ENCODE results near the gene FRMD6. TPM values are rescaled to one million over a fixed set of nuclear protein-coding genes. Genes with fewer than 3 reads are reported as not detected.
"Not testable (repeated sequence)": the region's sequence is repeated elsewhere in the genome, so short reads cannot be mapped to it uniquely, and the experiment has no call there.

The FRMD6 gene
- total RNA-seq, 1 donor from 2014 or later: 8.9 TPM

DNA sequence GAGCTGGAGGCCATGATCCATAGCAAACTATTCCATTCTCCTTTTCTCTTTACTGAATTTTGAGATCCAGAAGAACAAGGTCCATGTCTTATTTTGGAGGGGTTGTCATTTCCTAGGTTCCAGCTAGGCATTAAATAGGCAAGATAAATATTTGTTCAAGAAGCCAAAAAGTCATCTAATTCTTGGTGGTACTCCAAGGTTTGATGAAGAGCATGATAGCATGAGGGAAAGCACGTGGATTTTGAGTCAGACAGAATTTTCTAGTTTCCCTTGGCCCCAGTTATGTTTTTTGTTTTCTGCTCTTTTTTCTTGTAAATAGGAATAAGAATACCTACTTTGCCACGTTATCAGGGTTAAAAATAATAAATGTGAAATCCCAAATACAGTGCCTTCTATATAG lies 25.5 kb upstream of the FRMD6 start:
- ATAC-seq (no peak), DNase-seq (ENCODE audit: missing footprints) (no peak)
- intact Hi-C loops (cut with DNase I): no loop called here

- intact Hi-C loops (cut with DNase I): no loop called here
- no peak for DNase-seq (ENCODE audit: missing footprints)
- ATAC-seq: no peak
Observed at GRCh38 chr14:51626788-51627187, 24.9 kb upstream of the FRMD6 start.

- ATAC-seq: no peak
- intact Hi-C loops (cut with DNase I): no loop called here
- DNase-seq (ENCODE audit: missing footprints): no peak
Observed at GRCh38 chr14:51627313-51627712, 24.4 kb upstream of the FRMD6 start.

DNA sequence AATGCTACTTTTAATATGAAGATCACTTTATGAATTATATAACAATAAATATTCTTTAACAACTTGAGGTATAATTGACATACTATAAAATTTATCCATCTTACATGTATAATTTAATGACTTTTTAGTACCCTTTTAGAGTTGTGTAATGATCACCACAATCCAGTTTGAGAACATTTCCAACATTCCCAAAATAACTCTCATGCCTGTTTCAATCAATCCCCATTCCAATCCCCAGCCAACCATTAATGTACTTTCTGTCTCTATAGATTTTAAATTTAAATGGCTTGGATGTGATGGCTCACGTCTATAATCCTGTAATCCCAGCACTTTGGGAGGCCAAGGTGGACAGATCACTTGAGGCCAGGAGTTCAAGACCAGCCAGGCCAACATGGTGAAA lies 23.5 kb upstream of the FRMD6 start:
- intact Hi-C loops (cut with DNase I): no loop called here
- ATAC-seq: no peak
- no peak for DNase-seq (ENCODE audit: missing footprints)

GRCh38 chr14:51630987-51631386 lies 20.7 kb upstream of the FRMD6 start:
- DNase-seq (ENCODE audit: missing footprints): no peak
- no peak for ATAC-seq
- intact Hi-C loops (cut with DNase I): no loop called here

GRCh38 chr14:51633298-51633697 lies 18.4 kb upstream of the FRMD6 start:
- not testable (repeated sequence) for ATAC-seq

GRCh38 chr14:51636109-51636508 lies 15.6 kb upstream of the FRMD6 start:
- ATAC-seq (no peak), DNase-seq (ENCODE audit: missing footprints) (no peak)
- intact Hi-C loops (cut with DNase I): no loop called here

More at GRCh38 chr14:51633298-51633697, 18.4 kb upstream of the FRMD6 start:
- intact Hi-C loops (cut with DNase I); DNase-seq (ENCODE audit: missing footprints): not testable (repeated sequence)

DNA sequence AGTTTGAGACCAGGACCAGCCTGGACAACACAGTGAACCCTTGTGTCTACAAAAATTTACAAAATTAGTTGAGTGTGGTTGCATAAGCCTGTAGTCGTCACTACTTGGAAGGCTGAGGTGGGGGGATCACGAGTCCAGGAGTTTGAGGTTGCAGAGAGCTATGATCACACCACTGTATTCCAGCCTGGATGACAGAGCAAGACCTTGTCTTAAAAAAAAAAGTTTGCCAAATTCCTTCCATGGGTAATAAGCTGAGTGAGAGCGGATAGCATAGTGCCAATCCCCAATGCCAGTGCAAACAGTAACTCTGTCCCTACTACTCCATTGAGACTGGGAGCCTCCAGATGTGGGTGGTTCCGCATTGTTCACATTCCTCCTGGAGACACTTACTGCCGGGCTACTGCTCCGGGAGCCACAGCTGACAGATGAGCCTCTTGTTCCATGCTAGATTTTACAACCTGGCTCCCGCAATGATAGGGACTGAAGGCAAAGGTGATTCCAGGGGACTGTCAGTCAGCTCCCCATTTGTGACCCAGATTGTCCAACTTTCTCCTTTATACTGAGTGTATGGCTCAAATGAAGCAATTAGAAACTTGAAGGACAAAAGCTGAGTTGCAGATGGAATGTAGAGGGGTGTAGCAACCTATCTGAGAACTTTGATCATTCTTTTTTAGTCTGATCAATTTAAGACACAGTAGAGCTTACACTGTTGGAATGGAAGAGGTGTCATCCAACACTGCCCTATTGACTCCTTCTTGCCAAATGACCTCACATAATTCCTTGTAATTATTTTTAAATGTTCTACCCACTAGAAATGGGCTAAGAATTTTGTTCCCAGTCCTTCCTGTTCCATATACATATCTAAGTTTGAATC lies 13.4 kb upstream of the FRMD6 start:
- intact Hi-C loops (cut with DNase I): no loop called here
- ATAC-seq (peak; percentile 26), DNase-seq (ENCODE audit: missing footprints) (no peak)

GRCh38 chr14:51639668-51640316 lies 11.9 kb upstream of the FRMD6 start:
- intact Hi-C loops (cut with DNase I): no loop called here
- ATAC-seq: no peak
- DNase-seq (ENCODE audit: missing footprints): no peak

DNA sequence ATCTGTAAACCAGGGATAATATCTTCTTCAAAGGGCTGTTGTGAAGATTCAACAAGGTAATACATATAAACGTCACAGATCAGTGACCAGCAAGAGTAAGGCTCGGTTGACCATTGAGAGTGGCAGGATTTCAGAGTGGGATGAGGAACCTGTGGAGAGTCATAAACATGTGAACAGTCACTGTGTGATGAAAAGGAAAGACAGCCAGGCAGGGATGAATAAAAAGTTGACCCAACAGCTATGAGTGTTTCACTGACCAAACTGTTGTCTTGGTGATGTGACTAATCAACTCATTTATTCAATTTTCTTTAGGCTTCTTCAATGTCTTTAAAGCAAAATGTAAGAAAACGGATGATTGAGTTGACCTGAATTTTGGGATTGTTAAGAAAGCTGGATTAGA lies 8.6 kb upstream of the FRMD6 start:
- DNase-seq (ENCODE audit: missing footprints): no peak
- ATAC-seq: no peak
- intact Hi-C loops (cut with DNase I): no loop called here

DNA sequence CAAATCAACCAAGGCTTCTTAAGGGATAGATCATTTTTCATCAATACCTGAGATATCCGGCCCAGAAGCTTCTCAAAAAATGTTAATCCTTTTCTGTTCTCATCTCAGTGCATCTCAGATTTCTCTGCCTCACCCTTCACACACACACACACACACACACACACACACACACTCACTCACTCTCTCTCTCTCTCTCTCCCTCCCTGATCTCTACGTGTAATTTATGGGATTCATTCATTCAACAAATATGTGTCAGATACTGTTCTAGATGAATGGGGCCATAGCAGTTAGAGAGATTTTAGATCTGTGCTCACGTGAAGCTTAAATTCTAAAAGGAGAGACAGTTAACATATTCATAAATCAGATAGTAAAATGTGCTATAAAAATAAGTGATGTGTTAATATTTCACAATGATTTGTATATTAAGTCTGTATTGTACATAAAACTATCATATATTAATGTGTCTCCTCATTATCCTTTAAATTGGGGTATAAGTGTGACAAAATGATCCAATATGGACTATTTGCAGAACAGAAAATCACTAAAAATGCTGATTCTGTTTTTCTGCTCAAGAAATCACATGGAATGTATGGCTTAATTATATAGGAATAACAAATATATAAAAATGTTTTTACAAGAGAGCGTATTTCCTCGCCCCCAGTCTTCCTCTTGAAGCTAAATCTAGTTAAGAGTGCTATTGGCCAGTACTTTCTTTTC lies 7.3 kb upstream of the FRMD6 start:
- ATAC-seq (no peak), DNase-seq (ENCODE audit: missing footprints) (no peak)
- intact Hi-C loops (cut with DNase I): no loop called here

DNA sequence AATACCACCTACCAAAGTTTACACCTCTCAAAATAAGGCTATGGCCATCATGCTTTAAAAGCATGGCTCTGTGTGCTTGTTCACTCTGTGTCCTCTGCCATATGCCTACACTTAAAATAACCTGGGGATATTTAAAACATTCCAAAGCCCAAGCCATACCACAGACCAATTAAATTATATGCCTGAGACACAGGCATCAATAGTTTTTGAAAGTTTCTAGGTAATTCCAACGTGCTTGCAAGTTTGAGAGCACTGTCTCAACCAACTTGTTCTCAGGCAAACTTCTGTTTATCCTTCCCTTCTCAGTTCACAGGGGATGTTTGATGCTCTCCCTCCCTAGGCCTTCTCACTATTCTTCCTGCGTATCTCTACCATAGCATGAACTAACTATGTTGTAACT lies 3.4 kb upstream of the FRMD6 start:
- DNase-seq (ENCODE audit: missing footprints): no peak
- no peak for ATAC-seq
- intact Hi-C loops (cut with DNase I): no loop called here

GRCh38 chr14:51650716-51651387 lies 858 bp upstream of the FRMD6 start:
- DNase-seq (ENCODE audit: missing footprints) (peak; percentile 60), ATAC-seq (no peak)
- intact Hi-C loops (cut with DNase I): loop anchor here (5.0 to 10.0 kb wide), 5 partner anchors 36 to 334 kb away; partner anchors contain the start of gene RTRAF

GRCh38 chr14:51652168-51653078 lies 713 bp downstream of the FRMD6 start:
- DNase-seq (ENCODE audit: missing footprints) (peak; percentile 70), ATAC-seq (peak; percentile 55)
- intact Hi-C loops (cut with DNase I): loop anchor here (2.0 to 10.0 kb wide), 7 partner anchors 35 to 368 kb away; partner anchors contain the start of gene RTRAF

GRCh38 chr14:51653079-51653774 lies 1.5 kb downstream of the FRMD6 start:
- DNase-seq (ENCODE audit: missing footprints): no peak
- intact Hi-C loops (cut with DNase I): loop anchor here (2.0 to 10.0 kb wide), 7 partner anchors 34 to 368 kb away; partner anchors contain the start of gene RTRAF
- ATAC-seq: no peak

DNA sequence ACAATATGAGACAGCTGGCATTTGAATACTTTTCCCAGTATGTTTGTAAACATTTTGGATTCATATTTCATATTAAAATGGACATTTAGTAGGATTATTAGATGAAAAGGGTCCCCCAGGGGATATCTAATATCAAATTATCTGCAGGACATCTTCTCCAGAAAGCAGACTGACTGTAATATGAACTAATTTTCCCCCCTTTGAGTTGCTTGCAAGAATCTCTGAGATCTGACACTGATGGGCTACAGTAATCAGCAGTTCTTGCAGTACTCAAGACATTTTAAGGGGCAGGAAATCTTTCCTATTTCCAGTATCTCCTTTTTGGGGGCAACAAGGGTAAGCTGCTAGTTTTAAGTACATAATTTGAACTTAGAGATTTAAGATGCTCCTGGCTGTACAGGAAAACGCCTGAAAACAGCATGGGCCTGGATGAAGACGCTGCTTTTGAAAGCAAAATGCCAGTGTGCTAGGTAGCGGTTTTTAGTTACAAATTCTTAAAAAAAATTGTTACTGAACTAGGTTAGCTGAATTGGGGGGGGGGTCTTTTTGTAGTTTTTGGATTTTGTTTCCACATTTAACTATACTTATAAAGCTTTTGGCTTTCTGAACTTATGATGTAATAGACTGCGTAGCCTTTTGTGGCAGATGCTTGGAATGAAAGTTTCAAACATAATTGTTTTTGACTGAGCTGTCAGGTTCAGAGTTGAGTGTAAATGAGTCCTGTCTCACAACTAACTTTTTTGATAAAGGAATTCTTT lies 2.2 kb downstream of the FRMD6 start:
- no peak for ATAC-seq
- DNase-seq (ENCODE audit: missing footprints): no peak
- intact Hi-C loops (cut with DNase I): loop anchor here (2.0 to 10.0 kb wide), 7 partner anchors 33 to 369 kb away; partner anchors contain the start of gene RTRAF

GRCh38 chr14:51654533-51654845 lies 2.8 kb downstream of the FRMD6 start:
- DNase-seq (ENCODE audit: missing footprints) (no peak), ATAC-seq (no peak)
- intact Hi-C loops (cut with DNase I): loop anchor here (5.0 to 10.0 kb wide), 5 partner anchors 33 to 330 kb away; partner anchors contain the start of gene RTRAF

Data from Right ventricle myocardium inferior (tissue), 1 donor.